Measurements from ENCODE around the gene PRKAR2B.

DNA sequence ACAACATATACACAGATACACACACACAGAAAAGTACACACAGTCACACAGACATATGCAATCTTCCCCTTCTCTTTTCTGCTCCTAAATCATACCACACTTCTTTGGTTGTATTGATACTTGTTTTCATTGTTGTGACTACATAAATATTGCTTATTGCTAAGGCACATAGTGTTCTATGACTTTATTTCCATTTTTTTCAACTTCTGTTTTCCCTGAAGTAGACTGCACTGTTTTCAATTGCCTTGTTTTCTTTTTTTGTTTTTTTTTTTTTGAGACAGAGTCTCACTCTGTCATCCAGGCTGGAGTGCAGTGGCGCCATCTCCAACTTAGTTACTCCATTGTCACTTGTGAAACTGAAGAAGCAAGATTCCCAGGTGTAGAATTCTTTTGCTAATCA is 10.0 kb upstream of the PRKAR2B start:
- no peak for TF ChIP-seq L3MBTL2 (conservative IDR thresholded peaks at IDR 0.05)
- no peak for TF ChIP-seq LEF1 (IDR thresholded peaks at IDR 0.05; ENCODE audit: borderline replicate concordance)
- TF ChIP-seq TARDBP (IDR thresholded peaks at IDR 0.05): no peak
- TF ChIP-seq SUZ12 (IDR thresholded peaks at IDR 0.05): no peak
- no peak for TF ChIP-seq FOXM1 (IDR thresholded peaks at IDR 0.05; ENCODE audit: borderline replicate concordance)
- TF ChIP-seq FOXA1 (IDR thresholded peaks at IDR 0.05): no peak
- TF ChIP-seq HDGF (IDR thresholded peaks at IDR 0.05; ENCODE audit: borderline replicate concordance): no peak
- no peak for TF ChIP-seq NFRKB (IDR thresholded peaks at IDR 0.05)
- TF ChIP-seq, protein P1, sequence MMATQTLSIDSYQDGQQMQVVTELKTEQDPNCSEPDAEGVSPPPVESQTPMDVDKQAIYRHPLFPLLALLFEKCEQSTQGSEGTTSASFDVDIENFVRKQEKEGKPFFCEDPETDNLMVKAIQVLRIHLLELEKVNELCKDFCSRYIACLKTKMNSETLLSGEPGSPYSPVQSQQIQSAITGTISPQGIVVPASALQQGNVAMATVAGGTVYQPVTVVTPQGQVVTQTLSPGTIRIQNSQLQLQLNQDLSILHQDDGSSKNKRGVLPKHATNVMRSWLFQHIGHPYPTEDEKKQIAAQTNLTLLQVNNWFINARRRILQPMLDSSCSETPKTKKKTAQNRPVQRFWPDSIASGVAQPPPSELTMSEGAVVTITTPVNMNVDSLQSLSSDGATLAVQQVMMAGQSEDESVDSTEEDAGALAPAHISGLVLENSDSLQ (IDR thresholded peaks at IDR 0.05): no peak
- no peak for TF ChIP-seq SP1 (IDR thresholded peaks at IDR 0.05)

Data from HEK293T (cell line).